DOHH2 (cell line): ENCODE results near the gene ARHGEF7.

Experiments
- H3F3A ChIP-seq: fragments of 200-600 bp; sonication (generic), shearing (Covaris generic); 2 replicates; pipeline ENCODE4 v1.6.0; 2016; ENCODE audit warnings: antibody characterized with exemption, mild to moderate bottlenecking; ENCODE audit not compliant: control insufficient read depth, insufficient read depth
- H3K27ac ChIP-seq: fragments of 200-600 bp; sonication (generic); 2 replicates; pipeline ENCODE4 v1.5.1; 2014; ENCODE audit warnings: low read depth, mild to moderate bottlenecking, low read length, moderate library complexity
- H3K27me3 ChIP-seq: fragments of 200-600 bp; sonication (generic); 2 replicates; pipeline ENCODE4 v1.6.1; 2014; ENCODE audit warnings: mild to moderate bottlenecking, low read length, mixed read lengths; ENCODE audit not compliant: control insufficient read depth
- H3K36me3 ChIP-seq: fragments of 200-600 bp; sonication (generic); 2 replicates; pipeline ENCODE4 v1.6.1; 2014; ENCODE audit warnings: mild to moderate bottlenecking, low read length, moderate library complexity, mixed read lengths; ENCODE audit not compliant: control insufficient read depth
- H3K4me1 ChIP-seq: fragments of 200-600 bp; sonication (generic); 2 replicates; pipeline ENCODE4 v1.6.1; 2014; ENCODE audit warnings: mild to moderate bottlenecking, low read length, mixed read lengths; ENCODE audit not compliant: control insufficient read depth
- H3K4me2 ChIP-seq: fragments of 200-600 bp; sonication (generic); 2 replicates; pipeline ENCODE4 v1.6.0; 2014; ENCODE audit warnings: mild to moderate bottlenecking, low read length, moderate library complexity
- H3K4me3 ChIP-seq: fragments of 200-600 bp; sonication (generic); 2 replicates; pipeline ENCODE4 v1.5.1; 2014; ENCODE audit warnings: mild to moderate bottlenecking, low read length, mixed read lengths
- H3K79me2 ChIP-seq: fragments of 200-600 bp; sonication (generic); 2 replicates; pipeline ENCODE4 v1.6.1; 2014; ENCODE audit warnings: mild to moderate bottlenecking, low read length, mixed read lengths; ENCODE audit not compliant: control insufficient read depth
- H3K9me2 ChIP-seq: fragments of 200-600 bp; sonication (generic); replicated peaks from 2 replicates; pipeline ENCODE4 v1.6.1; 2014; ENCODE audit warnings: mild to moderate bottlenecking, low read length, mixed read lengths; ENCODE audit not compliant: control insufficient read depth
- H3K9me3 ChIP-seq: fragments of 200-600 bp; sonication (generic); 2 replicates; pipeline ENCODE4 v1.6.1; 2014; ENCODE audit warnings: antibody characterized with exemption, low read length, mixed read lengths; ENCODE audit not compliant: control insufficient read depth, insufficient read depth
- H4K20me1 ChIP-seq: fragments of 200-600 bp; sonication (generic); 2 replicates; pipeline ENCODE4 v1.6.0; 2014; ENCODE audit warnings: low read depth, mild to moderate bottlenecking, antibody characterized with exemption, low read length, moderate library complexity; ENCODE audit not compliant: control insufficient read depth, insufficient read depth
- EZH2phosphoT487 ChIP-seq: fragments of 200-600 bp; sonication (generic); IDR thresholded peaks from 2 replicates; pipeline ENCODE4 v1.6.1; 2017; ENCODE audit warnings: borderline replicate concordance, mild to moderate bottlenecking, antibody characterized with exemption, low read length, moderate library complexity, mixed read lengths
- TF ChIP-seq, protein P1 (sequence below): fragments of 200-600 bp; sonication (generic); IDR thresholded peaks from one replicate; pipeline ENCODE4 v1.5.1; 2014; ENCODE audit warnings: antibody characterized with exemption, mild to moderate bottlenecking, low read depth, low read length; ENCODE audit not compliant: poor library complexity, severe bottlenecking

The ARHGEF7 gene

DNA sequence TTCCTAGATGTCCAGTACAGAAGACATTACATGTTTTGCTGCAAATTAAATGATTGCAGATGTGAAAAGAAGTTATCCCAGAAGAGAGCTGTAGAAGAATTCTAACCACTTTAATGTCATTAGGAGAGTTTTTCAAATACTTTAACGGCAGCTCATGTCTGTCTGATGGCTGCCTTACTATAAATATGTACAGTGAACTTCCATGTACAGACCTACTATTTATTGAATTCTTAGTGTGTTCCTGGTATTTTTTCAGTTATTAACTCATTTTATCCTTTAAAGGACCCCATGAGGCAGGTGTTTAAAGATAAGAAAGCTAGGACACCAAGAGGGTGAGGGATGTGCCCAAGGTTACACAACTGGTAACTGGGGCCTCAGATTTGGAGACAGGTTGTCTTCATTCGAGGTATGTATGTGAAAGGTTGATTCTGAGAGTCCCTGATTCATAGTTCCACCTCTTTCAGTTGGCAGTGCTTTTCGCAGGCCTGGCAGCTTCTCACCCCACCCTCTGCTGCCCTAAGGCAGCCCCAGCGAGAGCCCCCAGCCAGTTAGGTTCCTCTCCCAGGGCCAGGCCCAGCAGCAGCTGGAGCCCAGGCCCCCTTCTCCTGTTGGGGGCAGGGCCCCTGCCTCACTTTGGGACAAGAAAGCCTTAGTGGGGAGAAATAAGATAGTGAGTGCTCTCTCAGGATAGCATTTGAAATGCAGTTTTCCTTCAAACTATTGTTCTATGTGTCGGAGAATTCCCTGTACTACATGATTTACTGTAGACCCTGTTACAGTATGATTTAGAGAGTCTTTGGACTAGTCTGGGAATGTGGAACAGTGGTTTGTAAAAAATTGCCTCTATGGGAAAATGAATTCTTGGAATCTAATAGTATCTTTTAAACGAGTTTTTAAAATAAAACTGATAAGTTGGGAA lies 137.6 kb downstream of the ARHGEF7 start:
- Histone ChIP-seq H3K27ac (no peak overlapping the region), H3K36me3 (peaks cover 94% of the 10 kb centered on the region), H3K9me3 (no peaks in the 10 kb centered on the region), H3K4me3 (no peak overlapping the region), H3F3A (no peaks in the 10 kb centered on the region), H3K9me2 (no peaks in the 10 kb centered on the region), H3K79me2 (peaks cover 73% of the 10 kb centered on the region), H3K4me1 (no peaks in the 10 kb centered on the region), H3K27me3 (no peaks in the 10 kb centered on the region), H3K4me2 (no peak overlapping the region), H4K20me1 (no peaks in the 10 kb centered on the region)
- TF ChIP-seq, protein P1, sequence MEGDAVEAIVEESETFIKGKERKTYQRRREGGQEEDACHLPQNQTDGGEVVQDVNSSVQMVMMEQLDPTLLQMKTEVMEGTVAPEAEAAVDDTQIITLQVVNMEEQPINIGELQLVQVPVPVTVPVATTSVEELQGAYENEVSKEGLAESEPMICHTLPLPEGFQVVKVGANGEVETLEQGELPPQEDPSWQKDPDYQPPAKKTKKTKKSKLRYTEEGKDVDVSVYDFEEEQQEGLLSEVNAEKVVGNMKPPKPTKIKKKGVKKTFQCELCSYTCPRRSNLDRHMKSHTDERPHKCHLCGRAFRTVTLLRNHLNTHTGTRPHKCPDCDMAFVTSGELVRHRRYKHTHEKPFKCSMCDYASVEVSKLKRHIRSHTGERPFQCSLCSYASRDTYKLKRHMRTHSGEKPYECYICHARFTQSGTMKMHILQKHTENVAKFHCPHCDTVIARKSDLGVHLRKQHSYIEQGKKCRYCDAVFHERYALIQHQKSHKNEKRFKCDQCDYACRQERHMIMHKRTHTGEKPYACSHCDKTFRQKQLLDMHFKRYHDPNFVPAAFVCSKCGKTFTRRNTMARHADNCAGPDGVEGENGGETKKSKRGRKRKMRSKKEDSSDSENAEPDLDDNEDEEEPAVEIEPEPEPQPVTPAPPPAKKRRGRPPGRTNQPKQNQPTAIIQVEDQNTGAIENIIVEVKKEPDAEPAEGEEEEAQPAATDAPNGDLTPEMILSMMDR = no peak
- TF ChIP-seq EZH2phosphoT487 = no peak

DNA sequence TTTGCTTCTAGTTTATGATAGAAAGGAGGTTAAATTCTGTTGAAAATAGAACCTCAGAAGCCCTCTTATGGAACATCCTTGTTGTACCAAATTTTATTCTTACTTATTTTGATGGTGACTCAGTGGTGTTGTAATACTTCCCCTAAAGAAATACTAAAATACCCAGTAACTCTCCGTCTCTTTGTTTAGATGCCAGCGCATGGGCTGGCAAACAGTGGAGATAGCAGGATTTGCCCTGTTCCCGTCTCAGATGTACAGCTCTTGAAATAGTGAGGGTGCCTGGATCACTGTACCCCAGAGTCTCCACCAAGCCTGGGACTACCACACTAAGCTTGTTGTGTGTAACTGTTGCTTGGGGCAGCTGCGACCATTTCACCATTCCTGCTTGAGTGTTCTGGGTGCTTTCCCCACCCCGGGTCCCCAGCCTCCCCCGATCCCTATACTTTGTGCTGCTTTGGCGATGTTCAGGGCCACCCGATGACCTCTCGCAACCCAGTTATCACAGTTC lies 138.3 kb downstream of the ARHGEF7 start:
- Histone ChIP-seq H3K9me3 (no peaks in the 10 kb centered on the region), H3K27ac (no peak overlapping the region), H3F3A (no peaks in the 10 kb centered on the region), H3K4me1 (no peaks in the 10 kb centered on the region), H4K20me1 (no peaks in the 10 kb centered on the region), H3K4me3 (no peak overlapping the region), H3K36me3 (peaks cover 94% of the 10 kb centered on the region), H3K9me2 (no peaks in the 10 kb centered on the region), H3K4me2 (no peak overlapping the region), H3K79me2 (peaks cover 66% of the 10 kb centered on the region), H3K27me3 (no peaks in the 10 kb centered on the region)
- no peak for TF ChIP-seq EZH2phosphoT487
- TF ChIP-seq, protein P1 = no peak

DNA sequence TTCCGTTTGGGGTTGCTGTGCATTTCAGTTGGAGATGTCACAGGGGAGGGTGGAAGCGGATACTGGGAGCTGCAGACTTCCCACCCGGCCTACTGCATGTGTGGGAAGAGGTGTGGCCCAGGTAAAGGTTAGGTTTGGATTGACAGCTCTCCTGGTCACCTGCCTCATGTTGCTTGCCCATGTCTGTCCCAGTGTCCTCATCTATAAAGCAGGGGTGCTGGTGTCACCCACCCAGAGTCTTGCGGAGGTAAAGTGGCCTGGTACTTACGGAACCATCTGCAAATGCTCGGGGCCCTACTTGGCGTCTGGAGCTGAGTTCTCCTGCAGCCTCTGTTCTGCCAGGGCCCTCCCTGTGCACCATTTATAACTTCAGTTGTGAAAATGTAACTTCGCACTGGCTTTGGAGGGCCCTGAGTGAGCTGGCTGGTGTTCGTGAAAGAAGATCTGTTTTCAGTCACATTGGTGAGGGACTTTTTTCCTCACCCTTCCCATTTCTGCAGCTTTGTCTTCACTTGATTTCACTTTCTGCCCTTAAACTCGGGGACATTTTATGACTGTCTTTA lies 140.2 kb downstream of the ARHGEF7 start:
- Histone ChIP-seq H3F3A (no peaks in the 10 kb centered on the region), H3K79me2 (peaks cover 52% of the 10 kb centered on the region), H3K4me2 (no peak overlapping the region), H4K20me1 (no peaks in the 10 kb centered on the region), H3K36me3 (peaks cover 93% of the 10 kb centered on the region), H3K4me3 (no peak overlapping the region), H3K27ac (no peak overlapping the region), H3K27me3 (no peaks in the 10 kb centered on the region), H3K4me1 (no peaks in the 10 kb centered on the region), H3K9me2 (no peaks in the 10 kb centered on the region), H3K9me3 (no peaks in the 10 kb centered on the region)
- no peak for TF ChIP-seq EZH2phosphoT487
- TF ChIP-seq, protein P1 = no peak
